ENCODE results near the gene RAB6D.
"Not testable (repeated sequence)": the region's sequence is repeated elsewhere in the genome, so short reads cannot be mapped to it uniquely, and the experiment has no call there.

RAB6D gene

GRCh38 chr2:131390495-131391130 is 26.6 kb upstream of the RAB6D start:
- H3K4me1 ChIP-seq (ENCODE audit: control extremely low read depth in 1 of 4, control insufficient read depth in 4 of 4, insufficient read depth in 4 of 4, low read length in 3 of 4); CTCF ChIA-PET; H3K9me3 ChIP-seq (ENCODE audit: control extremely low read depth in 1 of 5, control insufficient read depth in 4 of 5, insufficient read depth in 2 of 5, low read depth in 1 of 5, low read length in 4 of 5); POLR2A ChIA-PET; H3K4me3 ChIP-seq (ENCODE audit: control insufficient read depth in 1 of 7, extremely low read depth in 1 of 7, insufficient read depth in 4 of 7, low read depth in 2 of 7, low read length in 6 of 7); H3K27ac ChIP-seq (ENCODE audit: insufficient read depth in 1 of 2, low read depth in 1 of 2, low read length in 2 of 2, poor library complexity in 1 of 2, severe bottlenecking in 2 of 2); H3K36me3 ChIP-seq (ENCODE audit: control insufficient read depth in 4 of 4, insufficient read depth in 4 of 4, low read length in 3 of 4); DNase-seq: not testable (repeated sequence)
- H3K27me3 ChIP-seq (replicated peaks in 2 of 5; ENCODE audit: control insufficient read depth in 4 of 5, insufficient read depth in 5 of 5, low read length in 4 of 5): peaks cover 0 to 25% (median 0%) of the 10 kb centered on the region in 5 experiments
- WGBS (ENCODE audit: insufficient coverage): 93% methylated on average over 3 of the region's 9 CpGs

GRCh38 chr2:131389657-131390056 is 25.7 kb upstream of the RAB6D start:
- Histone ChIP-seq H3K27me3 (replicated peaks in 2 of 5; ENCODE audit: control insufficient read depth in 4 of 5, insufficient read depth in 5 of 5, low read length in 4 of 5) (peaks cover 0 to 18% (median 0%) of the 10 kb centered on the region in 5 experiments), H3K27ac (ENCODE audit: insufficient read depth in 1 of 2, low read depth in 1 of 2, low read length in 2 of 2, poor library complexity in 1 of 2, severe bottlenecking in 2 of 2) (no peak overlapping the region), H3K36me3 (ENCODE audit: control insufficient read depth in 4 of 4, insufficient read depth in 4 of 4, low read length in 3 of 4) (no peaks in the 10 kb centered on the region), H3K9me3 (ENCODE audit: control extremely low read depth in 1 of 5, control insufficient read depth in 4 of 5, insufficient read depth in 2 of 5, low read depth in 1 of 5, low read length in 4 of 5) (no peaks in the 10 kb centered on the region), H3K4me1 (ENCODE audit: control extremely low read depth in 1 of 4, control insufficient read depth in 4 of 4, insufficient read depth in 4 of 4, low read length in 3 of 4) (peaks cover 0 to 2% (median 0%) of the 10 kb centered on the region in 4 experiments), H3K4me3 (ENCODE audit: control insufficient read depth in 1 of 7, extremely low read depth in 1 of 7, insufficient read depth in 4 of 7, low read depth in 2 of 7, low read length in 6 of 7) (no peak overlapping the region)
- CTCF ChIA-PET: no interaction called here
- WGBS (ENCODE audit: insufficient coverage): 99% methylated on average over 8 of the region's 10 CpGs
- no peak for DNase-seq
- POLR2A ChIA-PET: no interaction called here

- peaks cover 0 to 13% (median 0%) of the 10 kb centered on the region in 5 experiments for H3K27me3 ChIP-seq (replicated peaks in 2 of 5; ENCODE audit: control insufficient read depth in 4 of 5, insufficient read depth in 5 of 5, low read length in 4 of 5)
- H3K4me1 ChIP-seq (ENCODE audit: control extremely low read depth in 1 of 4, control insufficient read depth in 4 of 4, insufficient read depth in 4 of 4, low read length in 3 of 4); H3K4me3 ChIP-seq (ENCODE audit: control insufficient read depth in 1 of 7, extremely low read depth in 1 of 7, insufficient read depth in 4 of 7, low read depth in 2 of 7, low read length in 6 of 7); H3K27ac ChIP-seq (ENCODE audit: insufficient read depth in 1 of 2, low read depth in 1 of 2, low read length in 2 of 2, poor library complexity in 1 of 2, severe bottlenecking in 2 of 2); POLR2A ChIA-PET; CTCF ChIA-PET; H3K9me3 ChIP-seq (ENCODE audit: control extremely low read depth in 1 of 5, control insufficient read depth in 4 of 5, insufficient read depth in 2 of 5, low read depth in 1 of 5, low read length in 4 of 5); DNase-seq; H3K36me3 ChIP-seq (ENCODE audit: control insufficient read depth in 4 of 4, insufficient read depth in 4 of 4, low read length in 3 of 4): not testable (repeated sequence)
- WGBS (ENCODE audit: insufficient coverage): 88% methylated on average over 3 of the region's 6 CpGs
These were observed 24.9 kb upstream of the RAB6D start for GRCh38 chr2:131388834-131389233.

- DNase-seq; CTCF ChIA-PET; H3K4me1 ChIP-seq (ENCODE audit: control extremely low read depth in 1 of 4, control insufficient read depth in 4 of 4, insufficient read depth in 4 of 4, low read length in 3 of 4); H3K36me3 ChIP-seq (ENCODE audit: control insufficient read depth in 4 of 4, insufficient read depth in 4 of 4, low read length in 3 of 4); H3K4me3 ChIP-seq (ENCODE audit: control insufficient read depth in 1 of 7, extremely low read depth in 1 of 7, insufficient read depth in 4 of 7, low read depth in 2 of 7, low read length in 6 of 7); H3K27ac ChIP-seq (ENCODE audit: insufficient read depth in 1 of 2, low read depth in 1 of 2, low read length in 2 of 2, poor library complexity in 1 of 2, severe bottlenecking in 2 of 2); H3K27me3 ChIP-seq (replicated peaks in 2 of 5; ENCODE audit: control insufficient read depth in 4 of 5, insufficient read depth in 5 of 5, low read length in 4 of 5); H3K9me3 ChIP-seq (ENCODE audit: control extremely low read depth in 1 of 5, control insufficient read depth in 4 of 5, insufficient read depth in 2 of 5, low read depth in 1 of 5, low read length in 4 of 5); POLR2A ChIA-PET: not testable (repeated sequence)
- no CpG with 5 or more reads among the region's 1 CpG for WGBS (ENCODE audit: insufficient coverage)
These were observed 9.1 kb upstream of the RAB6D start for GRCh38 chr2:131373111-131373510.

- POLR2A ChIA-PET: no interaction called here
- Histone ChIP-seq H3K9me3 (ENCODE audit: control extremely low read depth in 1 of 5, control insufficient read depth in 4 of 5, insufficient read depth in 2 of 5, low read depth in 1 of 5, low read length in 4 of 5) (no peaks in the 10 kb centered on the region), H3K4me1 (ENCODE audit: control extremely low read depth in 1 of 4, control insufficient read depth in 4 of 4, insufficient read depth in 4 of 4, low read length in 3 of 4) (no peaks in the 10 kb centered on the region), H3K27me3 (replicated peaks in 2 of 5; ENCODE audit: control insufficient read depth in 4 of 5, insufficient read depth in 5 of 5, low read length in 4 of 5) (peaks cover 0 to 13% (median 2%) of the 10 kb centered on the region in 5 experiments), H3K27ac (ENCODE audit: insufficient read depth in 1 of 2, low read depth in 1 of 2, low read length in 2 of 2, poor library complexity in 1 of 2, severe bottlenecking in 2 of 2) (no peak overlapping the region), H3K36me3 (ENCODE audit: control insufficient read depth in 4 of 4, insufficient read depth in 4 of 4, low read length in 3 of 4) (no peaks in the 10 kb centered on the region), H3K4me3 (ENCODE audit: control insufficient read depth in 1 of 7, extremely low read depth in 1 of 7, insufficient read depth in 4 of 7, low read depth in 2 of 7, low read length in 6 of 7) (no peak overlapping the region)
- CTCF ChIA-PET: no interaction called here
- DNase-seq: no peak
- WGBS (ENCODE audit: insufficient coverage): 95% methylated on average over 5 of the region's 6 CpGs
These were observed 6.0 kb upstream of the RAB6D start for GRCh38 chr2:131369954-131370353.

GRCh38 chr2:131368493-131369066 is 4.6 kb upstream of the RAB6D start:
- H3K4me3 ChIP-seq (ENCODE audit: control insufficient read depth in 1 of 7, extremely low read depth in 1 of 7, insufficient read depth in 4 of 7, low read depth in 2 of 7, low read length in 6 of 7); H3K27ac ChIP-seq (ENCODE audit: insufficient read depth in 1 of 2, low read depth in 1 of 2, low read length in 2 of 2, poor library complexity in 1 of 2, severe bottlenecking in 2 of 2); H3K36me3 ChIP-seq (ENCODE audit: control insufficient read depth in 4 of 4, insufficient read depth in 4 of 4, low read length in 3 of 4); DNase-seq; POLR2A ChIA-PET; H3K9me3 ChIP-seq (ENCODE audit: control extremely low read depth in 1 of 5, control insufficient read depth in 4 of 5, insufficient read depth in 2 of 5, low read depth in 1 of 5, low read length in 4 of 5); CTCF ChIA-PET; H3K4me1 ChIP-seq (ENCODE audit: control extremely low read depth in 1 of 4, control insufficient read depth in 4 of 4, insufficient read depth in 4 of 4, low read length in 3 of 4): not testable (repeated sequence)
- peaks cover 0 to 23% (median 6%) of the 10 kb centered on the region in 5 experiments for H3K27me3 ChIP-seq (replicated peaks in 2 of 5; ENCODE audit: control insufficient read depth in 4 of 5, insufficient read depth in 5 of 5, low read length in 4 of 5)
- WGBS (ENCODE audit: insufficient coverage): 100% methylated on average over 1 of the region's 9 CpGs

- WGBS (ENCODE audit: insufficient coverage): 100% methylated on average over 7 of the region's 7 CpGs
- Histone ChIP-seq H3K27ac (ENCODE audit: insufficient read depth in 1 of 2, low read depth in 1 of 2, low read length in 2 of 2, poor library complexity in 1 of 2, severe bottlenecking in 2 of 2) (no peak overlapping the region), H3K4me1 (ENCODE audit: control extremely low read depth in 1 of 4, control insufficient read depth in 4 of 4, insufficient read depth in 4 of 4, low read length in 3 of 4) (no peaks in the 10 kb centered on the region), H3K36me3 (ENCODE audit: control insufficient read depth in 4 of 4, insufficient read depth in 4 of 4, low read length in 3 of 4) (no peaks in the 10 kb centered on the region), H3K27me3 (replicated peaks in 2 of 5; ENCODE audit: control insufficient read depth in 4 of 5, insufficient read depth in 5 of 5, low read length in 4 of 5) (peaks cover 0 to 26% (median 6%) of the 10 kb centered on the region in 5 experiments), H3K9me3 (ENCODE audit: control extremely low read depth in 1 of 5, control insufficient read depth in 4 of 5, insufficient read depth in 2 of 5, low read depth in 1 of 5, low read length in 4 of 5) (no peaks in the 10 kb centered on the region), H3K4me3 (ENCODE audit: control insufficient read depth in 1 of 7, extremely low read depth in 1 of 7, insufficient read depth in 4 of 7, low read depth in 2 of 7, low read length in 6 of 7) (no peak overlapping the region)
- no peak for DNase-seq
- ChIA-PET POLR2A (no interaction called here), CTCF (no interaction called here)
These were observed 3.4 kb upstream of the RAB6D start for GRCh38 chr2:131367352-131367751.
